ENCODE measurements around the gene CKM. TPM values are rescaled to one million over a fixed set of nuclear protein-coding genes. Genes with fewer than 3 reads are reported as not detected.

Gene CKM
- 0.12 TPM in 1 of 2 replicates, not detected in the other for total RNA-seq

DNA sequence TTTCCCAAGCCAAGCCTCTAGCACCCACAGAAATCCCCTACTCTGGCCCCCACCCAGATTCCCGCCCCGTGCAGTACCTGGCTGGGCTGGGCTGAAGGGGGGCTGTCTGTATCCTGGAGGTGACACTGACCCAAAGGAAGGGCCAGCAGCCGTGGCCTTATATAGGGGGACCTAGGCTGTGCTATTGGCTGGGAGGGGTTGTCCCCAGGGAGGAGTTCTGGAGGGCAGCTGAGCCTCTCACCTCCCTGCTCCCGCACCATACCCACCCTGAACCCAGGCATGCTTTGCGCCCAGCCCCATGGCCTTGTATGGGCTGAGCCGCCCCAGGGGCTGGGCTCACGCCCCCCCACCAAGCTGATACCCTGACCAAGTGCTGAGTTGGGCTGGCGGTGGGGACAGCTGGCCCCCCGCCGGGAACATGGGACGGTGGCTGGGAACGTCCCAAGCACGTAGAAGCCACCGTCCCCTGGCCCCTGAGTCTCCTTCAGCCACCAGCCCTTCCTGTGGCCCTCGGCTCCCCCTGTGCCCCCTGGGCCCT lies at the start of gene CKM:
CKM (minus strand) TSS at position 132 of the 538 bp plus-strand sequence. CDS start 3,162 bp downstream, outside the sequence.

GRCh38 chr19:45370410-45371204 lies 47.9 kb upstream of the CKM start, which contains the start of gene ERCC2:
Gene ERCC2 (minus strand): TSS chr19:45370573. CDS start chr19:45370540, 33 bp downstream.

DNA sequence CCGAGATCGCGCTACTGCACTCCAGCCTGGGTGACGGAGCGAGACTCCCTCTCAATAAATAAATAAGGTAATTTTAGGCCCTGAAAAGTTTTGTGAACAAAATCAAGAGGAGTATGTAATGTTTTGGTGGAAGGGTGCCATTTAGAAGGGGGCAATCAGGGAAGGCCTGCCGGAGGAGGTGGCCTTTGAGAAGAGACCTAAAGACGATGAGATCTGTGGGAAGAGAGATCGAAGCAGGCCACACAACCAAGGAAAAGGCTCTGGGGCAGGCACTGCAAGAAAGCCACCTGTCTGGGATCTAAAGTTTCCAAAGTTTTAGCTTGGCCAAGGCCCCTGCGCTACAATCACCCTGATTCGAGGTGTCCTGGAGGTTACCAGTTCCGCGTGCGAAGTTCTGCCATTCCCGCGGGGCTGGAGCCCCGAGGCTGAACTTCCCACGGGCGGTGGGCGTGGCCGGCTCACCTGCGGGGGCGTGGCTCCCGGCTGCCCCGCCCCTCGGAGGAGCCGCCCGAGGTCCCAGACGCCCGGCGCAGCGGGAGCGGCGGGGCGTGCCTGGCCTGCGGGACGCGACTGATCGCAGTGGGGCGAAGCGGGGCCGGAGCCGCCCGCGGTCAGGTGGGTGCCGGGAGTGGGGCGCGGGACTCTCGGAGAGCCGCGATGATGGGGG lies 17.7 kb upstream of the CKM start, which contains the start of gene KLC3:
KLC3 (plus strand) TSS at position 519 of the 667 bp plus-strand sequence. CDS start 4,792 bp downstream, outside the sequence.

Other genes with a start within 250 kb of the CKM start
- gene ZNF296, start 246.4 kb downstream of the CKM start, total RNA-seq: 0.22 TPM in 1 of 2 replicates, not detected in the other
- 16.2 and 25.8 TPM in 2 replicates for gene GEMIN7, start 243.6 kb downstream of the CKM start, total RNA-seq
- gene PPP1R37, start 229.7 kb downstream of the CKM start, total RNA-seq: 44.5 and 50.0 TPM in 2 replicates
- gene NKPD1, start 161.9 kb downstream of the CKM start, total RNA-seq: 0.12 and 0.44 TPM in 2 replicates
- gene TRAPPC6A, start 144.6 kb downstream of the CKM start, total RNA-seq: 2.0 and 11.1 TPM in 2 replicates
- 3.9 and 7.5 TPM in 2 replicates for gene BLOC1S3, start 144.1 kb downstream of the CKM start, total RNA-seq
- not detected in 2 replicates for gene EXOC3L2, start 77.5 kb downstream of the CKM start, total RNA-seq
- 8.1 and 9.9 TPM in 2 replicates for gene MARK4, start 71.6 kb downstream of the CKM start, total RNA-seq
- 0.66 TPM in 1 of 2 replicates, not detected in the other for gene KLC3, start 17.9 kb upstream of the CKM start, total RNA-seq
- gene ERCC2, start 47.7 kb upstream of the CKM start, total RNA-seq: 22.0 and 28.0 TPM in 2 replicates
- 3.3 and 7.2 TPM in 2 replicates for gene PPP1R13L, start 82.2 kb upstream of the CKM start, total RNA-seq
- 8.6 and 13.6 TPM in 2 replicates for gene POLR1G, start 83.8 kb upstream of the CKM start, total RNA-seq
- 97.2 and 128 TPM in 2 replicates for gene ERCC1, start 101.0 kb upstream of the CKM start, total RNA-seq
- 0.44 and 0.62 TPM in 2 replicates for gene FOSB, start 145.1 kb upstream of the CKM start, total RNA-seq
- gene RTN2, start 174.2 kb upstream of the CKM start, total RNA-seq: 6.1 and 8.1 TPM in 2 replicates
- gene PPM1N, start 175.6 kb upstream of the CKM start, total RNA-seq: 2.3 and 2.7 TPM in 2 replicates
- gene VASP, start 184.6 kb upstream of the CKM start, total RNA-seq: 79.4 and 119 TPM in 2 replicates

Data from uterine smooth muscle cell (primary cell).